ENCODE results near the gene TALDO1.

TALDO1 gene

DNA sequence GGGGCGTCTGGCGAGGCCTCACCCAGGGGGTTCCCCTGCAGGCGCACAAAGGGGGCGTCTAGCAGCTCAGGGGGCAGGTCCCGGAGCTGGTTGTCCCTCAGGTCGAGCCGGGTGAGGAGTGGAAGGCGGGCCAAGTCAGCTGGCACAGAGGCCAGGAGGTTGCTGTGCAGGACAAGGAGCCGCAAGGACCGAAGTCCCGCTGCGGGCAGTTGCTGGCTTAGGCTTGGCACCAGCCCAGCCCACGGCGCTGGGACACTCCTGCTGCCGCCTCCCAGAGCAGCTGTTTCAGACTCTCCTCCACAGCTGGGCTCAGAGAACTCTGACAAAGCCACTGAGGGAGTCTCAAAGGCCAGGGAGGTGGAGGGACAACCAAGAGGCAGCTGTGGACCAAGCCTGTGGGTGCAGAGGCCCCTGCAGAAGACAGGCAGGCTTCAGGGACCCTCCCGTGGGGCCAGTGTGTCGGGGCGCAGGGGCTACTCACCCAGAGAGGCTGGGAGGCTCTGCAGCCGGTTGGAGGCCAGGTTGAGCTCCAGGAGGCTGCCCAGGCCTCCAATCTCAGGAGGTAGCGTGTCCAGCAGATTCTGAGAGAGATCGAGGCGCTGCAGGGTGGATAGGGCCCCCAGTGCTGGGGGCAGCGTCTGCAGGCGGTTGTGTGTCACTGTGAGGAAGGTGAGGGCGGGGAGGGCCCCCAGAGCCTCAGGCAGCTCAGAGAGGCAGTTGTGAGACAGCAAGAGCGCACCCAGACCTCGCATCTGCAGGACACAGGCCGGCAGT is 55.6 kb downstream of the TALDO1 start:
- no peak for DNase-seq (ENCODE audit: low spot score)
- TF ChIP-seq, protein P1, sequence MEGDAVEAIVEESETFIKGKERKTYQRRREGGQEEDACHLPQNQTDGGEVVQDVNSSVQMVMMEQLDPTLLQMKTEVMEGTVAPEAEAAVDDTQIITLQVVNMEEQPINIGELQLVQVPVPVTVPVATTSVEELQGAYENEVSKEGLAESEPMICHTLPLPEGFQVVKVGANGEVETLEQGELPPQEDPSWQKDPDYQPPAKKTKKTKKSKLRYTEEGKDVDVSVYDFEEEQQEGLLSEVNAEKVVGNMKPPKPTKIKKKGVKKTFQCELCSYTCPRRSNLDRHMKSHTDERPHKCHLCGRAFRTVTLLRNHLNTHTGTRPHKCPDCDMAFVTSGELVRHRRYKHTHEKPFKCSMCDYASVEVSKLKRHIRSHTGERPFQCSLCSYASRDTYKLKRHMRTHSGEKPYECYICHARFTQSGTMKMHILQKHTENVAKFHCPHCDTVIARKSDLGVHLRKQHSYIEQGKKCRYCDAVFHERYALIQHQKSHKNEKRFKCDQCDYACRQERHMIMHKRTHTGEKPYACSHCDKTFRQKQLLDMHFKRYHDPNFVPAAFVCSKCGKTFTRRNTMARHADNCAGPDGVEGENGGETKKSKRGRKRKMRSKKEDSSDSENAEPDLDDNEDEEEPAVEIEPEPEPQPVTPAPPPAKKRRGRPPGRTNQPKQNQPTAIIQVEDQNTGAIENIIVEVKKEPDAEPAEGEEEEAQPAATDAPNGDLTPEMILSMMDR (IDR thresholded peaks at IDR 0.05; ENCODE audit: extremely low read depth, missing control alignments): no peak

DNA sequence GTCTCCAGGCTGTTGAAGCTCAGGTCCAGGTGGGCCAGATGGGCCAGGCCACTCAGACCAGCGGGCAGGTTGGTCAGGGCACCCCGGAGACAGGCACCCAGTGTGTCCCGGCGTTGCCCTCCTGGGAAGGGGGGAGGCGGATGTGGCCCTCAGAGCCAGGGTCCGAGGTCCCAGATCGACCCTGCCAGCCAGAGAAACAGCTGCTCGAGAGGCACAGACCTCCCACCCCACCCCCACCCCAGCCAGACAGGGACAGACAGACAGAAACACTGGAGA is 56.1 kb downstream of the TALDO1 start:
- DNase-seq (ENCODE audit: low spot score): no peak
- TF ChIP-seq, protein P1 (IDR thresholded peaks at IDR 0.05; ENCODE audit: extremely low read depth, missing control alignments): no peak

DNA sequence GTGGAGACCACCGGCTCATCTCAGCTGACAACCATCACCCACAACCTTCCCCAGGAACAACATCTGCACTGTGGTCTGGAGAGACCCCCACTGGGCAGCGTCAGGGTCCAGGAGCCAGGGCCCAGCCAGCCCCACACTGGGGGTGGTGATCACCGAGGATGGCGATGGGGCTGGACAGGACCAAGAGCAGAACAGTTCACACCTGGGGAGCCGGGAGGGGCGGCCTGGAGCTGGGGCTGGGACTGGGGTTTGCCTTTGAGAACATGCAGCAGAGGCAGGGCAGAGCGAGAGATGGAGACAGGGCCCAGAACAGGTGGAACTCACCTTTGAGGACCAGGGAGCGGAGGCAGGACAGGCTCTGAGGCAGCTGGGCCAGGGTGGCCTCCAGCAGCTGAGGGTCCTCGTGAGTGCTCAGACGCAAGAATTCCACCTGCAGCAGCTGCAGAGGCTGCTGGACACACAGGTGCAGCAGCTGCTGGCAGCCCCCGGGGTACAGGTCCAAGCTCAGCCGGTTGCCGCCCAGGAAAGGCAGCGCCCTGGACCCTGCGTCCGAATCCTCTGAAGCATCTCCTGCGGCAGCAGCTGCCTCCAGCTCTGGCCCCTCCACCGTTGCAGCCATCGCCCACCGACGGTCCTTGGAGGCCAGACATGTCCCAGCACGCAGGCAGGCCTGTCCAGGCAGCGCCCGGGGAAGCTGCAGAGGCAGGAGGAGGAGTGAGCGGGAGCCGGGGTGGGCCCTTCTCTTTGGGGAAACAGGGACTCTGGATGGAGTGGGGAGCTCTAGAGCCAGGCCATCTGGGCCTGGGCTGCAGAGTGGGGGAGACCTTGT is 56.7 kb downstream of the TALDO1 start:
- TF ChIP-seq, protein P1 (IDR thresholded peaks at IDR 0.05; ENCODE audit: extremely low read depth, missing control alignments): no peak
- DNase-seq (ENCODE audit: low spot score): no peak

DNA sequence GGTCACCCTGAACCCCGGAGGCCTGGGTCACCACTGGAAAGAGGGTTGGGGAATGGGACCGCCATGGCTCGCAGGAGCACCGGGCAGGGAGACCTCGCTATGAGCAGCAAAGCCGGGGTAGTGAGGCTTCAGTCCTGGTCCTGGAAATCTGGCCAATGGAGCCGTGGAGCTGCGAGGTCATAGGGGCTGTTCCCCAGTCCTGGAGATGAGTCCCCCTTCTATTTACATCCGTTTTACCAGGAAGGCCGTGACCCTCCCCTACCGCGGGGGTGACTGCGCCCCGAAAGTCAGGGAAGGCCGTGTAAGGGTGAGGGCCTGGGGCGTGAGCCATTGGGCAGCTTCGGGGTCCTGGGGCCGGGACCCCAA is 57.3 kb downstream of the TALDO1 start:
- TF ChIP-seq, protein P1 (IDR thresholded peaks at IDR 0.05; ENCODE audit: extremely low read depth, missing control alignments): no peak
- DNase-seq (ENCODE audit: low spot score): no peak

DNA sequence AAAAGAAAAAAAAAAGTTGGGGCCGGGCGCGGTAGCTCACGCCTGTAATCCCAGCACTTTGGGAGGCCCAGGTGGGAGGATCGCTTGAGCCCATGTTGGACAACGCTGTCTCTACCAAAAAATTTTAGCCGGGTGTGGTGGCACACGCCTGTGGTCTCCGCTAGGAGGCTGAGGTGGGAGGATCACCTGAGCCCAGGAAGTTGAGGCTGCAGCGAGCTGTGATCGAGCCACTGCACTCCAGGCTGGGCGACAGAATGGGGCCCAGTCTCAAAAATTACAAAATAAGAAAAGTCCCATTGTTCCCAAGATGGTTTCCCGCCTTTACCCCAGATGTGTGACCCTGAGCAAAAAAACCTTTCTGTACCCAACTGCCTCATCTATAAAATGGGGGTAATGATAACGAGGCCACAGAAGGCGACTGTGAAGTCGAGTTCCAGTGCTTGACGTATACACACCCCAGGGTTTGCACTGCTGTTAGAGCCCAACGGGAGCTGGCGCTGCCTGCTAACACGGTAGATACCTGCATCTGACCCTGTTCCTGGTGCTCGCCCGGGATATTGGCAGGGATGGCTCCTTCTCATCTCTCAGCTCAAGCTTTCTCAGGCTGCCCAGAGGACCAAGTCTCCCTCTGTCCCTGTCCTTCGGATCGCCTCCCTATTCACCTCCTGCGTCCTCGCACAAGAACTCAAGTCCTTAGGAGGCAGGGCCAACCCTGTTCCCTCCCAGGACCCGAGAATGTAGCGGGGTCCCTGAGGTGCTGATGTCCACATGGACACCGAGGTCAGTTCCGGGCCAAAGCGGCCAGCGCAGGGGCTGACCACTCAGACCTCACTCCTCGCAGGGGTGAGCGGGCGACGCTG is 61.4 kb downstream of the TALDO1 start:
- TF ChIP-seq, protein P1 (IDR thresholded peaks at IDR 0.05; ENCODE audit: extremely low read depth, missing control alignments): no peak

DNA sequence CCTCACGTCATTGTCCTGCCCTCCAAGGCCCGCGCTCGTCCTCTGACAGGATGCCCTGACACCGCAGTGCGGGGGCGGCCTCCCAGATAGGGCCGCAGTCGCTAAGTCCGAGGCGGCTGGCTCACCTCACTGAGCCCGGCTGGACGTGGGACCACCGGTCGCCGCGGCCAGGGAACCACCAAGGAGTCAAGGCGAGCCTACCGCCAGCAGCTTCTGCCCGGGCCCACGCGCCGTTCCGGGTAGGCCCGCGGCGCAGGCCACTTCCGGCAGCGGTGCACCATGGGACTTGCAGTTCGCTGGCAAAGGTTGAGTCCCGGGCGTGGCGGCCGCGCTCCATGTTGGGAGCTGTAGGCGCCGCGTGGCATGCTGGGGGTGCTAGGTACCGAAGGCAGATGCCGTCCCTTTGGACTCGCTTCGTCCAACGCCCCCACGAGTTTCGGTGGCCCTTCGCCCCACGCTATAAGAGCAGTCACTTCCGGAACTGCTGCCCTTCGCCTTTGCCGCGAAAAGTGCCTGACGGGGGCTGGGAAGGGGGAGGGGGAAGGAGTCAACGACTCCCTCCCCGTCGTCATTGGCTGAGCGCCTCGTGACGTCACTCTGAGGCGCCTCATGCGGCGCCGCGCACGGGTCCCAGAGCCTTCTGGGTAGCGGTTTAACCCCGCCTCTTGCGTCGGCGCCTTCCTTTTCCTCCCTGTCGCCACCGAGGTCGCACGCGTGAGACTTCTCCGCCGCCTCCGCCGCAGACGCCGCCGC is 62.2 kb downstream of the TALDO1 start, which contains the start of gene RPLP2:
Gene RPLP2, plus strand, starts transcription at position 681 of the 753 bp plus-strand sequence. CDS start 268 bp downstream, outside the sequence.
- TF ChIP-seq, protein P1 (IDR thresholded peaks at IDR 0.05; ENCODE audit: extremely low read depth, missing control alignments): no peak
- DNase-seq (ENCODE audit: low spot score): peak; percentile 99

More for the DNA sequence above, 61.4 kb downstream of the TALDO1 start:
- DNase-seq (ENCODE audit: low spot score): no peak

All from GM20000 (cell line).